Activated CD4-positive, alpha-beta T cell treated with anti-CD3 and anti-CD28 coated beads, Interleukin-2, amount 10 ng/mL, durations not matched to agents 7 days and 5 days (primary cell): ENCODE results near the gene RCAN3. TPM values are rescaled to one million over a fixed set of nuclear protein-coding genes. Genes with fewer than 3 reads are reported as not detected.
"Not testable (repeated sequence)": the region's sequence is repeated elsewhere in the genome, so short reads cannot be mapped to it uniquely, and the experiment has no call there.

ENCODE experiments used
- CTCF ChIA-PET: fragments of 350-600 bp; sonication (Branson Sonifier 250); formaldehyde crosslinking; loops from one replicate; lab custom pipeline; 2021; ENCODE audit warnings: antibody characterized with exemption; lab: Charles Lee
- POLR2A ChIA-PET: fragments of 350-600 bp; sonication (Branson Sonifier 250); formaldehyde crosslinking; loops from one replicate; lab custom pipeline; 2021; ENCODE audit warnings: antibody characterized with exemption; lab: Charles Lee
- DNase-seq: peaks from one replicate; pipeline ENCODE4 v3.0.0-alpha.2; 2020
- H3K27ac Mint-ChIP-seq: one replicate; pipeline ENCODE4 v1.8.0; 2021; ENCODE audit warnings: mild to moderate bottlenecking, moderate library complexity, mixed read lengths
- H3K27me3 Mint-ChIP-seq: one replicate; pipeline ENCODE4 v1.8.0; 2021; ENCODE audit warnings: mixed read lengths
- H3K36me3 Mint-ChIP-seq: one replicate; pipeline ENCODE4 v1.8.0; 2021; ENCODE audit warnings: low read depth, mixed read lengths
- H3K4me1 Mint-ChIP-seq: one replicate; pipeline ENCODE4 v1.8.0; 2021; ENCODE audit warnings: mixed read lengths
- H3K4me3 Mint-ChIP-seq: one replicate; pipeline ENCODE4 v1.8.0; 2021; ENCODE audit warnings: mild to moderate bottlenecking, moderate library complexity, mixed read lengths
- H3K9me3 Mint-ChIP-seq: one replicate; pipeline ENCODE4 v1.8.0; 2021; ENCODE audit warnings: mixed read lengths
- total RNA-seq, 2 experiments: library from RNA; stranded (reverse); gene quantifications; one replicate each; pipeline ENCODE4 v1.2.3, GENCODE V29; 2021

The RCAN3 gene
- total RNA-seq, 2 experiments from 2014 or later = 96.8 to 100 TPM

GRCh38 chr1:24487455-24487854, 15.2 kb upstream of the RCAN3 start:
- POLR2A ChIA-PET = interaction anchor here (0.6 kb wide), 1 partner anchor 18 kb away, joined by 3 read pairs; no protein-coding TSS in a partner anchor
- no peak for DNase-seq
- H3K27ac Mint-ChIP-seq = peak overlapping the region; percentile 93
- H3K36me3 Mint-ChIP-seq = peaks cover 32% of the 10 kb centered on the region
- CTCF ChIA-PET = no interaction called here
- H3K4me1 Mint-ChIP-seq = peaks cover 75% of the 10 kb centered on the region
- no peak overlapping the region for H3K4me3 Mint-ChIP-seq
- H3K27me3 Mint-ChIP-seq = no peaks in the 10 kb centered on the region
- H3K9me3 Mint-ChIP-seq = peaks cover 7% of the 10 kb centered on the region

GRCh38 chr1:24488159-24488558, 14.5 kb upstream of the RCAN3 start:
- H3K27me3 Mint-ChIP-seq, POLR2A ChIA-PET, H3K9me3 Mint-ChIP-seq, DNase-seq: not testable (repeated sequence)
- H3K27ac Mint-ChIP-seq = peak overlapping the region; percentile 58
- CTCF ChIA-PET = interaction anchor here (1.1 kb wide), 2 partner anchors 25 to 73 kb away, joined by 3 read pairs; partner anchors contain the start of gene NIPAL3
- peaks cover 69% of the 10 kb centered on the region for H3K4me1 Mint-ChIP-seq
- peaks cover 26% of the 10 kb centered on the region for H3K36me3 Mint-ChIP-seq
- peak overlapping the region; percentile 5 for H3K4me3 Mint-ChIP-seq

GRCh38 chr1:24489674-24490073, 13.0 kb upstream of the RCAN3 start:
- no peaks in the 10 kb centered on the region for H3K27me3 Mint-ChIP-seq
- ChIA-PET CTCF (interaction anchor here (1.0 to 2.1 kb wide), 4 partner anchors 9 to 36 kb away, joined by 3 to 9 read pairs (median 4); no protein-coding TSS in a partner anchor), POLR2A (no interaction called here)
- H3K36me3 Mint-ChIP-seq = peaks cover 13% of the 10 kb centered on the region
- no peak for DNase-seq
- H3K9me3 Mint-ChIP-seq = peaks cover 4% of the 10 kb centered on the region
- H3K27ac Mint-ChIP-seq = peak overlapping the region; percentile 55
- no peak overlapping the region for H3K4me3 Mint-ChIP-seq
- H3K4me1 Mint-ChIP-seq = peaks cover 53% of the 10 kb centered on the region

- CTCF ChIA-PET = interaction anchor here (0.5 to 3.2 kb wide), 9 partner anchors 9 to 175 kb away, joined by 3 to 11 read pairs (median 4); no protein-coding TSS in a partner anchor
- H3K36me3 Mint-ChIP-seq = peaks cover 13% of the 10 kb centered on the region
- H3K27me3 Mint-ChIP-seq = no peaks in the 10 kb centered on the region
- no peak overlapping the region for H3K27ac Mint-ChIP-seq
- POLR2A ChIA-PET = no interaction called here
- H3K9me3 Mint-ChIP-seq = peaks cover 4% of the 10 kb centered on the region
- peaks cover 49% of the 10 kb centered on the region for H3K4me1 Mint-ChIP-seq
- no peak for DNase-seq
- no peak overlapping the region for H3K4me3 Mint-ChIP-seq
Observed at GRCh38 chr1:24490101-24490781, 12.4 kb upstream of the RCAN3 start.

GRCh38 chr1:24491577-24492360, 10.9 kb upstream of the RCAN3 start:
- Mint-ChIP-seq H3K27me3 (no peaks in the 10 kb centered on the region), H3K4me3 (no peak overlapping the region), H3K36me3 (peaks cover 12% of the 10 kb centered on the region), H3K9me3 (peaks cover 4% of the 10 kb centered on the region), H3K4me1 (peaks cover 34% of the 10 kb centered on the region), H3K27ac (peak overlapping the region; percentile 32)
- POLR2A ChIA-PET = interaction anchor here (0.6 to 1.0 kb wide), 3 partner anchors 9 to 29 kb away, joined by 3 to 4 read pairs (median 3); no protein-coding TSS in a partner anchor
- CTCF ChIA-PET = interaction anchor here (0.6 to 3.2 kb wide), 8 partner anchors 8 to 77 kb away, joined by 3 to 11 read pairs (median 6); partner anchors contain the start of gene NIPAL3
- no peak for DNase-seq

- not testable (repeated sequence) for H3K9me3 Mint-ChIP-seq, H3K4me3 Mint-ChIP-seq, H3K27ac Mint-ChIP-seq, H3K27me3 Mint-ChIP-seq, DNase-seq
- Mint-ChIP-seq H3K4me1 (peaks cover 23% of the 10 kb centered on the region), H3K36me3 (peaks cover 12% of the 10 kb centered on the region)
- CTCF ChIA-PET = interaction anchor here (0.6 to 3.2 kb wide), 8 partner anchors 9 to 1298 kb away, joined by 3 to 11 read pairs (median 4); partner anchors contain the start of genes IFNLR1, NIPAL3 and RCAN3
- POLR2A ChIA-PET = interaction anchor here (1.0 kb wide), 1 partner anchor 9 kb away, joined by 3 read pairs; no protein-coding TSS in a partner anchor
Observed at GRCh38 chr1:24492935-24493334, 9.7 kb upstream of the RCAN3 start.

GRCh38 chr1:24493785-24494184, 8.9 kb upstream of the RCAN3 start:
- peaks cover 7% of the 10 kb centered on the region for H3K9me3 Mint-ChIP-seq
- H3K27me3 Mint-ChIP-seq = no peaks in the 10 kb centered on the region
- POLR2A ChIA-PET = no interaction called here
- peaks cover 11% of the 10 kb centered on the region for H3K36me3 Mint-ChIP-seq
- no peak overlapping the region for H3K27ac Mint-ChIP-seq
- no peak for DNase-seq
- H3K4me1 Mint-ChIP-seq = peaks cover 22% of the 10 kb centered on the region
- H3K4me3 Mint-ChIP-seq = no peak overlapping the region
- CTCF ChIA-PET = interaction anchor here (0.6 to 3.2 kb wide), 5 partner anchors 8 to 307 kb away, joined by 3 to 11 read pairs (median 3); partner anchors contain the start of genes IFNLR1 and RCAN3

- ChIA-PET CTCF (no interaction called here), POLR2A (no interaction called here)
- Mint-ChIP-seq H3K4me1 (peaks cover 38% of the 10 kb centered on the region), H3K27ac (no peak overlapping the region), H3K27me3 (no peaks in the 10 kb centered on the region), H3K36me3 (peaks cover 27% of the 10 kb centered on the region), H3K9me3 (peaks cover 16% of the 10 kb centered on the region), H3K4me3 (no peak overlapping the region)
- no peak for DNase-seq
Observed at GRCh38 chr1:24498589-24498988, 4.0 kb upstream of the RCAN3 start.

GRCh38 chr1:24500448-24501048, 2.1 kb upstream of the RCAN3 start:
- POLR2A ChIA-PET = interaction anchor here (0.6 kb wide), 1 partner anchor 8 kb away, joined by 3 read pairs; no protein-coding TSS in a partner anchor
- no peaks in the 10 kb centered on the region for H3K27me3 Mint-ChIP-seq
- H3K4me3 Mint-ChIP-seq = peak overlapping the region; percentile 81

GRCh38 chr1:24501371-24502064, 1.1 kb upstream of the RCAN3 start:
- POLR2A ChIA-PET = interaction anchor here (0.6 to 2.3 kb wide), 2 partner anchors 9 to 15 kb away, joined by 3 to 15 read pairs; no protein-coding TSS in a partner anchor
- peak; percentile 66 for DNase-seq
- peaks cover 52% of the 10 kb centered on the region for H3K4me1 Mint-ChIP-seq
- CTCF ChIA-PET = interaction anchor here (0.7 to 2.0 kb wide), 11 partner anchors 8 to 459 kb away, joined by 3 to 11 read pairs (median 5); partner anchors contain the start of gene NIPAL3
- no peaks in the 10 kb centered on the region for H3K27me3 Mint-ChIP-seq
- H3K4me3 Mint-ChIP-seq = peak overlapping the region; percentile 81
- peaks cover 43% of the 10 kb centered on the region for H3K36me3 Mint-ChIP-seq
- H3K27ac Mint-ChIP-seq = peak overlapping the region; percentile 97
- peaks cover 16% of the 10 kb centered on the region for H3K9me3 Mint-ChIP-seq

More at GRCh38 chr1:24500448-24501048, 2.1 kb upstream of the RCAN3 start:
- peaks cover 16% of the 10 kb centered on the region for H3K9me3 Mint-ChIP-seq
- H3K4me1 Mint-ChIP-seq = peaks cover 46% of the 10 kb centered on the region
- peaks cover 40% of the 10 kb centered on the region for H3K36me3 Mint-ChIP-seq
- no peak for DNase-seq
- CTCF ChIA-PET = interaction anchor here (1.2 to 2.0 kb wide), 2 partner anchors 10 to 85 kb away, joined by 3 to 6 read pairs; partner anchors contain the start of gene NIPAL3
- H3K27ac Mint-ChIP-seq = peak overlapping the region; percentile 97

GRCh38 chr1:24502065-24502708, 449 bp upstream of the RCAN3 start:
- H3K27me3 Mint-ChIP-seq = no peaks in the 10 kb centered on the region
- H3K4me3 Mint-ChIP-seq = peak overlapping the region; percentile 81
- peaks cover 59% of the 10 kb centered on the region for H3K4me1 Mint-ChIP-seq
- POLR2A ChIA-PET = interaction anchor here (0.6 to 2.3 kb wide), 3 partner anchors 10 to 21 kb away, joined by 3 to 15 read pairs (median 5); no protein-coding TSS in a partner anchor
- H3K36me3 Mint-ChIP-seq = peaks cover 48% of the 10 kb centered on the region
- peaks cover 16% of the 10 kb centered on the region for H3K9me3 Mint-ChIP-seq
- H3K27ac Mint-ChIP-seq = peak overlapping the region; percentile 97
- DNase-seq = peak; percentile 89
- CTCF ChIA-PET = interaction anchor here (0.5 to 1.9 kb wide), 10 partner anchors 9 to 517 kb away, joined by 3 to 11 read pairs (median 5); partner anchors contain the start of gene NIPAL3
